CD4-positive, alpha-beta T cell treated with Interleukin-1 beta for 1 hour (primary cell): ENCODE data around the gene KRT2.

Experiments used
- DNase-seq, 2 donors: peaks; one replicate each; pipeline ENCODE4 v3.0.0-alpha.2; 2020 to 2022

The KRT2 gene

DNA sequence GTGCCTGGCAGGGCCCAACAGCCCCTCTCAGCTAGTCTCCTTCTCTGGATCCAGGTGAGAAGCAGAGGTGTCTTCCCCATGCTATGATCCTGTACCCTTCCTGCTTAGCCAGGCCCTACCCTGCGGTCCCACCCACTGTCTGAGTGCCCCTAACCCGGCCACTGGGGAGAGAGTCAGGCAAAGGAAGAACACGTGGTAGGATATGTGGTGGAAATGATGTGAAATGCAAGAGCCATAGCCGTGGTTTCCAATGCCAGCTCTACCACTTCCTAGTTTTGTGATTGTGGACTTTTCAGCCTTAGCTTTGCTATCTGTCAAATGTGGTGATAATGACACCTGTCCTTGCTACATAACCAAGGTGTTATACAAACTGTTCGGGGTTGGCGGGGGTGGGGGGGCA, 15.8 kb downstream of the KRT2 start:
- DNase-seq, result no peak

DNA sequence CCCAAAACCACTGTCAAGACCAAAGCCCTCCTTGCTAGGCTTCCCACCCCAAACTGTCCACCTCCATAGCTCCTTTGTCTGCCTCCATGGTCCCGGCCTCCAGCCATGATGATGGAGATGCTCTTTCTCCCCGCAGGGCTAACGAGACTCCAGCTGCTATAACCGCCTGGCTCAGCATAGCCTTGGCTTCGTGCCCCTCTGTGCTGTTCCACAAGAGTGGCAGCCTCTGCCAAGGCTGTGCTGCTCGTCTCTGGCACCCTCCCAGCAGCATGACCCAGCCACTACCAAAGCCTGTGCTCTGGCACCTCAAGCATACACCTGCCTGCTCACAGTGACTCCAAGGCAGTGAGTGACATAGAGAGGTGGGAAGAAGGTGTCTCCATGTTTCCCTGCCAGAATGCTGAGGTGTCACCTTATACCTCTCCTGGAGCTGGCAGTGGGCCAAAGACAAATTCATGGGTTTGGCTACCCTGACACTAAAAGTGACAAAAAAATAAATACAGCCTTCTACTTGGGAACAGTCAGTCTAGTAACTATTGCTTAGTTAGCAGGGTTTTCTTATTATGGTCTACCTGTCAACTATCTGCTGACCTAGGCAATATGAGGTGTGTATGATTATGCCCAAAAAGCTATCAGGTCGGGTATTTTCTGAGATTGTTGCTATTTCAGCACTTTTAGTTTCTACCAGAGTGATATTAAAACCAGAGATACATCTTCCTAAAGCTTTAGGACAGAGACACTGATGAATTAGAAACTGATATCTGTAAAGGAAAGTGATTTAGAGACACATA, 17.6 kb downstream of the KRT2 start:
- DNase-seq, result no peak

DNA sequence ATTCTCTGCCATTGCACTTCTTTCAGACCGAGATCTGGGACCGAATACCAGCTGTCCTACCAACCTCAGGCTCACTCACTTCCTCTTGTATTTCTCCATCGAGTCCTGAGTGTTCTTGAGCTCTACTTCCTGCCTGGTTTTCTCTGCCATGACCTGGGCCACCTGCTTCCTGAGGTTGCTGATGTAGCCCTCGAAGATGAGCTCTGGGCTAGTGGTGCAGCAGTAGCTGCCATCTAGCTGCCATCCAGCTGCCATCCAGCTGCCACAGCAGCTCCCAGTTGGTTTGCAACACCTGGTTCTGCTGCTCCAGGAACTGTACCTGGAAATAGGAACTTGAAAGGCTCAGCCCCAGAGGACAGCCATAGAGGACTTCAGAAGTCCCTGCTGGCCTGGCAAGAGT, 18.6 kb downstream of the KRT2 start:
- no peak for DNase-seq

DNA sequence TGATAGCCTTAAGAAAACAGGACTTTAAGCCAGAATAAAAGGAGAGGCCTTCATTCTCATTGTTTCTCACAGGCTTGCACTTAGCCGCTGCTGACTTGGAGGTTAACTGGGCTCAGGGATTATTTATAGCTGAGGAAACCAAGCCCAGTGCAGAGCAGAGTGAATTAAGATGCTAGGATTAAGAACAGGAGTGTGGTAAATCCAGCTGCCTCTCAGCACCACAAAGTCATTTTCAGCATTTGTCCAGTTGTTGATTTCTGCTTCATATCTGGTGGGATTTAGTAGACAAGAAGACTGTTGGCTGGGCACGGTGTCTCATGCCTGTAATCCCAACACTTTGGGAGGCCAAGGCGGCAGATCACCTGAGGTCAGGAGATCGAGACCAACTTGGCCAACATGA, 19.4 kb downstream of the KRT2 start:
- no peak for DNase-seq

DNA sequence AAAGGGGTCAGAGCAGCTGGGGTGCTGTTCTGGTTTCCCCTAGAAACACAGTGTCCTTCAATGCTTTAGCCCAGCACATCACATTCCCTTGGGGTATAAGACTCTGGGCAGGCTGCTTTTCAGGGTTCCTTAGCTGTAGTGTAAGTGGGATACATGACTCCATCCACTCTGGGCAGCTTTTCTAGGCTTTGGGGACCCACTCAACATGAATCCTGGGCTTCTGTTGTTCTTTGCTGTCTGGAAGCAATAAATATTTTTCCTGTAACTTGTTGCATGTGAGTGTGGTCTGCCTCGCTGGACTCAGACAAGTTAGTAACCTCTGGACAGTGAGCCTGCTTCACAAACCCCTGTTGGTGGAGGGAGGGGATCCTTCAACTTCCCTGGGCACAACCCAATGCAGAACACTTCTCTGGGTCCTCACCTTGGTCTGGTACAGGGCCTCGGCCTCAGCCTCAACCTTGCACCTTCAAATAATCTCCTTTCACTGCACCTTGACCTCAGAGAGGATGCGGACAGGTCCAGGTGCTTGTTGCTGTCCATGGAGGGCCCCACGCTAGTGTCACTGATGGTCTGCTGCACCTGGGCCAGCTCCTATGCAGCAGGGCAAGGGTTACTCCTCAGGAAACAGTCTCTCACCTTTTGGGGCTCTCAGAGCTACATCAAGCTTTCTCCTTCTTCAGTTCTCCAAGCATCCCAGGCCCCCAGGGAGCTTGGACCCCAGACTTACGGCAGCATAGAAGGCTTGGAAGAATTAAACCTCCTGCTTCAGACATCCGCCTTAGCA, 20.1 kb downstream of the KRT2 start:
- DNase-seq, result no peak

DNA sequence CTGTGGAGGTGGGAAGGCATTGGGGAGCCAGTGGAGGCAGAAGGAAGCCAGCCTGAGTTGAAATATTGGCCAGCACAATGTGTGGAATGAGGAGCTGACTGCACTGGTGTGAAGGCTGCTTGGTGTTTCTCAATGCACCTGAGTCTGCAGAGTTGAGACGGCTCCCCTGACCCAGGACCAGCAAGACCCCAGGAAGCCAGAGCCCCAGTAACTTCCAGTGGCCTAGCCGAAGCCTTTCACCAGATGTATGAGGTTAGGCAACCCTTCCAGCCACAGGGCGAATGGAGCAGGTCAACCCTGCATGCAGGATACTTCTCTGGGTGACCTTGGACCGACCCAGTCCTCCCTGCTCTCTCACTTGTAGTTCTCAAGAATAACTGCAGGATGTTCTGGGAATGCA, 20.7 kb downstream of the KRT2 start:
- DNase-seq, result no peak

DNA sequence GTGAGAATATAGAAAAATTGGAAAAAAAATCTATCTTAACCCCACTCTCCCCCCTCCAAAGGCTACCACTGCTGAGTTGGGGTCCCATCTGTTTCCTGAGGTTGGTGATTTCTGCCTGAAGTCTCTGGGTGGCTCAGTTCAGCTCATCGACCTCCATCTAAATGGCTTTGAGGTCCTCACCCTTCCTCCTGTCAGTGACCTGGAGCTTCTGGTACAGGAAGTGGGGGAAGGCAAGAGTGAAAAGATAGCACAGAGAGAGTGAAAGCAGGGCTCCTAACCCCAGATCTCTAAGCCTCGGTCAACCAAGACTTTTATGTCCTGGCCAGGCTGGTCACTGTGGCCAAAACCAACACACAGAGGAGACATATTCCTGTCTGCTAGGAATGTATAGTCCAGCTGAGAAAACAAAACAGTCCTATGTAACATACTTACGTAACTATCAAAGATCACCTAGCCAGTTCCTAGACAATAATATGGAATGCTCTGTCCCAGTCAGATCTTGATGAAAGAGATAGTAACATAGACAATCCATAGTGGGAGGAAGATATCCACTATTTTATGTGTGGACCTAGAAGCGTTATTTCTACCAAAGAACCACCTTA, 21.3 kb downstream of the KRT2 start:
- no peak for DNase-seq

DNA sequence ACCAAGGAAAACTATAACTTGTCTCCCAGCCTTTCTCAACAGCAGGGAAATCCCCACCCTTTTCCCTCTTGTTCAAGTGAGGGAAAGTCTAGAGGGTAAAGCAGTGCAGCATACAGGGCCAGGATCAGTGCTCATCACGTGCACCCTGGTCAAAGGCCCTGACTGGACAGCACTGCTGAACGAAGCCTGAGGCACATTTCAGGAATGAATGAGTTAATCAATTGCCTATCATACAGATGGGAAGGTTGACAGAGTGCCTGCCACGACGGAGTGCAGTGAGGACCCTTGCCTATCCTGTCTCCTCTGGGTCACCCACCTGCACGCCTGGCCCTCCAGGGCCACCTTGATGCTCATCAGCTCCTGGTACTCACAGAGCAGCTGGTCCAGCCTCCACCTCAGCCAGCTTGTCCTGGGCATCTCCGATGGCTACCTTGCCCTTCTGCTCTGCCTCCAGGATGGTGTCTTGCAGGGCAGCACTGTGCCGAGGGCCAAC, 22.0 kb downstream of the KRT2 start:
- no peak for DNase-seq

DNA sequence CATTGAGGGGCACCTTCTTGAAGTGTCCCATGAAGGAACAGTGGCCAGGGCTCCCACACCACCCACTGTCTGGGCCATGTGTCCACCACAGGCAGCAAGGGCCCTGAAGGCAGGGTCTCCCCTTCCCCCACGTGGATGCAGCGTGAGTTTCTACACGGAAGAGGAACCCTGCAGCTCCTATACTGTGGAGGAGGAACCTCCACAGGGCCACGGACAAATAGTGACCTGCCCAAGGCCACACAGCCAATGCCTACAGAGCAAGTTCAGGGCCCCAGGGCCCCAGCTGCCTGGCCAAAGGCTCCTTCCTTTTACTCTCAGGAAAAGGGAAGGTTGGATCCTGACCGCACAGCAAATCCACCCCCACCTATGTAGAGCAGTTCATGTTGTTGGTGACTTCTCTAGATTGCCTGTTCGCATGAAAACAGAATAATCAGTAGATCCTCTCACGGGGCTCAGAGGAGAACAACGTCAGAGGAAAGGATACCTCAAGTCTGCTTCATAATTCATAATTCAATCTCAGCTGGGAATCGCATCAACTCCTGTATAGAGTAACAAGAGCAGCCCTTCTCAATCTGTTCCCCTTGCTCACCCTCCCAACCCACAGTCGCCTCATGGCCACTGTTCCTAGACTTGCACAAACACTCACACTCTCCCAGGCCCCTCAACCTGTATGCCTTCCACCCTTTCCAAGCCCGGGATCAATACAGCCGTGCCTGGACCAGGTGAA, 22.6 kb downstream of the KRT2 start:
- DNase-seq, result no peak

DNA sequence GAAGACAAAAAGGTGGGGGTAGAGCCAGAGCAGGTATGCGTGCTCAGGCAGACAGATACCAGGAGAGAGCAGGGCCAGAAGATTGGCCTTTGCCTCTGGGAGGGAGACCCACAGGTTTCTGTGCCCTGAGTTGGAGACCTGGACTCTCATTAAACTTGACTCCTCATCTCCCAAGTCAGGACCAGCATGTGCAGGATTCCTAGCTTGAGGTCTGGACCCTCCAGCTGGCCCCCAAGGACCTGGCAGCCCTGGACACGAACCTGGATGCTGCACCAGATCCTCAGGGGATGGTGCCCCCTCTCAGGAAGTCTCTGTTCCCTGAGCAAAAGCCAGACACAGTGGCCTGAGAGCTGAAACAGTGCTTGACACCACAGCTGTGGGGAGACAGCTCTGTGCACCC, 23.2 kb downstream of the KRT2 start:
- no peak for DNase-seq

DNA sequence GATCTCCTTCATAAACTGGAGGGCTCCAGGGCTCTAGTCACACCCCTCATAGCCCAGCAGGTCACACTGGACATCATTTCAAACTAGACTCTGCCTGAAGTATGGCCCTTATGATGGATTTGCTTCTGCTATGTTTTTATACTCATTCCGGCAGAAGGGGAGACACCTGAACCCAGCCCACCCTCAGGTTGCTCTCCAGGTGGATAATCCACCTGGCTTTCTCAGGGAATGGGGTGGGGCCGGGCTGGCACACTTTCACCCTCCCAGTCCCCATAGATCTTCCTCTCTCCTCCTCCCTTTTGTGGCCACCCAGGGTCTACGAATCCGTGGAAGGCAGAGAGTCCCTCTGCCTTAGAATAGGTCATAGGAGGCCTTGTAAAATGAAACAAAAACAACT, 23.9 kb downstream of the KRT2 start:
- no peak for DNase-seq

DNA sequence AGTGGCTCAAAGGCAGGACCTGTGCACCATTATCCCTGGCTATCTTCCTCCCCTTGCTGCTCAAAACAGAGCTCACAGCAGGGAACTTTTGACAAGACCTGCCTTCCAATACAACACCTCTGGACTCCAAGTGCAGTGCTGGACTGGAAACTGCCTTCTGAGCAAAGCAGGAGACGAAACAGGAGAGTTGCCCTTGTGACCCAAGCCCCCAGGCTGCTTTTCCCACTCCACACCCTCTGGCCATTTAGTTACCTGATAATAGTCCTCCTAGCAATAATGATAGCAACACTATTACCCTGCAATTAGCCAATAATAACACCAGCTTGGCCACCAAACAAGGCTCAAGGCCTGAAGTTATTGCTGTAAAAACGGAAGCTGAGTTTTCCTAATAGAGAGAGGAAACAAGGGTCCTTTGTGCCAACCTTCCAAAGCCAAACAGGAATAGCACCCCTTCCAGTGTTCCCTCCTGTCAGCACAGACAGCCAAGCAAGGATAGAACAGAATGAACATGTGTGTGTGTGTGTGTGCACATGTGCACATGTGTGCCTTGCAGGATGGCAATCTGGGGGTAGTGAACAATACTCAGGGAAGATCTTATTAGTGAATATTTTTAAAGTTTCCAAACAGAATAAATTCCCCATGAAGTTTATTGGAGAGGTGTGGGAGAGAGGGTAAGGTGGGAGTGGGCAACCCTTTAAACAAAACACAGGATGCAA, 24.5 kb downstream of the KRT2 start:
- DNase-seq, result no peak

DNA sequence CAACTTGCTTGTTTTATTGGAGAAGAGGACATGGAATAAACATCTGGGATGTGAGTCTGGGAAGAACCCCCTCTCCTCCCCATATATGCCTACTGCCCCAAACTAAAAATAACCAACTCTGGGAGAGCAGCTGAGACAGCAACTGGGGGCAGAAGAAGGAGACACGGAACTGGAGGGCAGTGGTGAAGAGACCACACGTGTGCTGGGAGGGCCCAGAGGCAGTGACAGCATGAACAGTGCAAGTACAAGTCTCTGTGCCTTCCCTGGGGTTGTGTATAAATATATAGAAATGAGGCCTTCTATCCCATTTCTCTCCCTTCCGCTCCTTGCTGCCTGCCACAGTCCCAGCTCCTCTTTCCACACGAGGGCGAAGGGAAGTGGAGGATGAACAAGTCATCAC, 29.7 kb downstream of the KRT2 start:
- DNase-seq, result no peak

DNA sequence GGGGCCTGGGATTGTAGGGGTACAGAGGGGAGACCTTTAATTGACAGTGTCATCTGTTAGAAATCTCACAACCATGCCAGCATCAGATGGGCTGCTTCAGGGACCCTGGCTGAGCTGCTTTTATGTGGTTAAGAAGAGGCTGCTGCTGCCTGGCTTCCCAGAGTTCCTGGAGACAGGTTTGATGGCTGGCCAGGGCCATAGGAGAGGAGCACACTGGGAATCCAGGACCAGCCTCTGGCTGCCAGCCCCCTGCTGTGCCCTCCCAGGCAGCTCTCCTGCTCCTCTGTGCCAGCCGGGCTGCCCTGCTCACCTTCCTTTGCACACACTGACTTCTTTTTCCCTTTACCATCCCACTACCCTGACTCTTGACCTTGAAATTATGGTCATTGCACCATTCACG, 33.1 kb downstream of the KRT2 start:
- no peak for DNase-seq

DNA sequence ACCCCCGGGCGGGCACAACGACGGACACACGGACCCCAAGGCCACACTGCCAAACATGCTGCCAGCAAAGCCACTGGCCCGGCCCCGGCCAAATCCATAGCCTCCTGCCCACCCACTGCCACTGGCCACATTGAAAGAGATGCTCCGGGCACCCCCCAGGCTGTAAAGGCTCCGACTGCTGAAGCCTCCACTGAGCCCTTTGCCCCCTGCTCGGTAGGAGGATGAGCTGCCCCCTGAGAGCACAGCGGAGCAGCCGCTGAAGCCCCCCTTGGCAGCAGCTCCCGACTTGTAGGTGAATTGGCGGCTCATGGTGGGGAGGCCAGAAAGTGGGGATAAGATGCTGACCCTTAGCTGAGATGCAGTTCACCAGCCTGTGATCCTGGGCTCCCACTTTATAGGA, 33.8 kb downstream of the KRT2 start, which contains the start of gene KRT73:
Gene KRT73 (minus strand): TSS at position 344 of the 400 bp plus-strand sequence. CDS start 35 bp downstream, at position 309.
- DNase-seq, result no peak

DNA sequence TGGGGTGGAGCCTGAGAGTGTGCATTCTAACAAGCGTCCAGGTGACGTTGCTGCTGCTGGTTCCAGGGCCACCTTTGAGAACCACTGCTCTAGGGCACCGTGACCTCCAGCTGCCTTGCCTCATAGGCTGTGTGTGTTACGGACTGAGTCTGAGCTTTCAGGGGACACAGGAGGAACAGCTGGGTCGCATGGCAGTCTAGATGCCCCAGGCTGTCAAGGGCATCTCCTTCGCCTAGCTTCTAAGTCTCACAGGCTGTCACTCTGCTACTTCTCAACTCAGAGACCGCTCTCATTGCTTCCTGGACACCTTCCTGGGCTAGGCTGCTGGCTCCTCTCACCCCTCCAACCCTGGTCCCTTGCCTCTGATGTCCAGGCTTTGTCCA, 34.6 kb downstream of the KRT2 start:
- no peak for DNase-seq

DNA sequence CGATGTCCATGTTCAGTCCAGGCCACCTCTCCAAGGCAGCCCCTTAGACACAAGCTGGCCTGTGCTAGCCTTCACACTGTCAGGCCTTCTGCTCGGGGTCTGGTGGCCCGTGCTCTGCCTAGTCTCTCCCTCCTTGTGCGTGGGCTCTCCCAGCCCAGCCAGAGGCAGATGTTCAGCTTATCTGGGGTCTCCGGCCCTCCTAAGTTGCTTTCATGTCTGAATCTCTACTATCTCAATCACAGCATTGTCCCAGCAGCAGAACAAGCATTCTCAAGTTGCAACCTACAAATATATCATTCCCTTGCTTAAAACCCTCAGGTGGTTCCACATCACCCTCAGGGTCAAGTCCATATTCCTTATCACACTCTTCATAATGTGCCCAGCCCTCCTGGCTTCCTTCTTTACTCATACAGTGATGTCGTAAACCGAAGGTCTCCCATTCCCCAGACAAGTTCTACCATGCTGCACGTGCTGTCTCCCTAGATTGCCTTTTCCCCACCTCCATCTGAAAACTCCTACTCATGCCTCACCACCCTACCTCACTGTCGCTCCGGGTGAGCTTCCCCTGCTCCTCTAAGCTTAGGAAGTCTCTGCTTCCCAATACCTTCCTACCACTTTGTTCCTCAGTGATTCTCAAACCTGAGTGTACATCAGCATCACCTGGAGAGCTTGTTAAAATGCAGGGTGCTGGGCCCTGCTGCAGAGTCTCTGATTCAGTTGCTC, 35.2 kb downstream of the KRT2 start:
- no peak for DNase-seq

DNA sequence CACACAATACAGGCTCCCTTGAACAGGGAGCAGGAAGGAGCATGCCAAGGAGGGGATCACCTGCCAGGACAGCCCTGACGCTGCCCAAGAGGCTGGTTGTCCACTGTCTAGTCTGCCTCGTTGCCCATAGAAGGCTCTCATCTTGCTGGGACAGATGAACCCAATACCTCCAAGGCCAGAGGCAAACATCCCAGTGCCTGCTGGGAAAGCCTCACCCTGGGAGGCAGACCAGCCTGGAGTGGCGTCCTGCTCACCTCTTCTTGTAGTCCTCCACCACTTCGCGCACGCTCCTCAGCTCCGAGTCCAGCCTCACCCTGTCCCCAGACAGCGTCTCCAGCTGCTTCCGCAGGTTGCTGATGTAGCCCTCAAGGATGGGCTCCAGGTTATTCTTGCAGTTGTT, 36.1 kb downstream of the KRT2 start:
- no peak for DNase-seq

DNA sequence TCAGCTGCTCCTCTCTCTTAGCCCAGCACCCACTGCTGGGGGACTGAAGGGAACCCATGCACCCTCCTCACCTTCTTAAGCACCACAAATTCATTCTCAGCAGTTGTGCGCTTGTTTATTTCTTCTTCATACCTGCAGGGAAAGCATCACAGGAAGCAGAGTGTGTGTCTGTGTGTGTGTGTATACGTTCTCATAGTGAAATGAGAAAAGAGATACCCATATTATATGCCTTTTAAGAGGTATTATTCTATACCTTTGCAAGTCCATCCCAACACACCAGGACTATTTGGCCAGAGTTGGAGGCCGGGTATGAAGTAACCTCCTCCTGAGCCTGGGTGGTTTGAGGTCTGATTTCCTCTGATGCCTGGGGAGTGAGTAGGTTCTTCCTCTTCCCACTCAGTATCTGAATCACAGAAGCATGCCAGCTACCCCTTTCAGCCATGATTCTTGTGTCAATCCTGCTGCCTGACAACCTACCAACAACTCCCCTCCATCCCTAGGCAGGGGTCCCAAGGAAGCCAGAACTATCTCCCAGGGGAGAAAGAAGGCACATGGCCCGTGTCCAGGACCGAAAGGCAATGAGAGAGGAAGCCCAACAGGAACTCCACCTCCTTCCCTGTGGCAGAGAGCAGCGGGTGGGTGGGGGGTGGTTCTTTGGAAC, 36.7 kb downstream of the KRT2 start:
- DNase-seq, result no peak

DNA sequence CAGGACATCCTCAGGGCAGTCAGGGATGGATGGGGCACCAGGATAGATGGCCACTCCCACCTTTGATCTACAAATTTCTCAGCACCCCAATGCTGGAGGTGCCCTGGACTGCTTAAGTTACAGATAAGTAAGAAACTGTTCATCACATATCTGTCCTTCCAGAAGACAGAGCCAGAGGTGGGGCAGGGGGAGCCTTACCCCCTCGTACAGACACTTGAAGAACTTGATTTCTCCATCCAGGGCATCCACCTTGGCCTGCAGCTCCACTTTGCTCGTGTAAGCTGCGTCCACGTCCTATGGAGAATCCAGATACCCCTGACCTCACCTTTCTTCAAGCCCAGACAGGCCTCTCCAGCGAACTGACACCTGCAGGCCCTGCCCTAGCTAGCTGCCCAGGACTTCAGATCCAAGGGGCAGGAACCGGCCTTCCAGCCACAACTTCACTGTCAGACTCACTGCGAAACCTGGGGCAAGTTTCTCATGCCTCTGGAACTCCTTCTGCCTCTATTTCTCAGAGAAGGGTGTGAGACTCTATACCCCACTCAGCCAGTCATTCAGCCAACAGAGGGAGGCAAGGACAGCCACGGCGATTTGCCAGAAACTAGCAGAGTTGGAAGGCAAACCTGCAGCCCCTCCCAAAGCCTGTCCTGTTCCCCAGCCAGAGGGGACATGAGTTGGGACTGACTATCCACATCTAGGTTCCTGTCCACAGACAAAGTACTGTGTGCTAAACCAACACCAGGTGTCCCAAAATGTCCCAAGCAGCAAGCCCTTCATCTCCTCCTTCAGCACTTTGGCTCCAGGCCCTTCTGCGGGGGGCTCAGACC, 37.4 kb downstream of the KRT2 start:
- DNase-seq, result no peak
